Urinary bladder (tissue), 4 donors: ENCODE results near the gene NEU2. TPM values are rescaled to one million over a fixed set of nuclear protein-coding genes. Genes with fewer than 3 reads are reported as not detected.

Experiments
- DNase-seq: peaks from one replicate; pipeline ENCODE4 v3.0.0-alpha.2; 2015; ENCODE audit errors: extremely low spot score
- H3K27ac ChIP-seq: one replicate; pipeline ENCODE4 v1.5.1; 2013; ENCODE audit warnings: low read depth, mild to moderate bottlenecking, moderate library complexity
- H3K36me3 ChIP-seq: one replicate; pipeline ENCODE4 v1.6.1; 2013; ENCODE audit warnings: mild to moderate bottlenecking, moderate library complexity; ENCODE audit not compliant: insufficient read depth
- H3K4me1 ChIP-seq: one replicate; pipeline ENCODE4 v1.6.1; 2013; ENCODE audit warnings: mild to moderate bottlenecking, moderate library complexity; ENCODE audit not compliant: insufficient read depth
- H3K4me3 ChIP-seq: one replicate; pipeline ENCODE4 v1.5.1; 2013; ENCODE audit warnings: low read depth, low read length
- WGBS: extraction: QIAGEN DNeasy Blood & Tissue Kit; methylation state at CpG from one replicate; pipeline ENCODE4 v1.1.7; 2013; 5-methylcytosine and 5-hydroxymethylcytosine counted together
- polyA plus RNA-seq: library from polyadenylated mRNA; stranded (reverse); fragments of 200-250 nt; gene quantifications from one replicate; pipeline ENCODE4 v1.2.3, GENCODE V29; 2013
- total RNA-seq: library from RNA; depleted of rRNA; stranded (reverse); fragments of >200 nt; gene quantifications from one replicate; pipeline ENCODE4 v1.2.3, GENCODE V29; 2014
- donor health status: healthy with polysubstance abuse.
- donor health status: healthy.

Gene NEU2
- total and polyA plus RNA-seq, 2 donors, result not detected

- no peak for DNase-seq
- H3K27ac ChIP-seq, result no peak overlapping the region
- no peaks in the 10 kb centered on the region for H3K4me1 ChIP-seq
- no peaks in the 10 kb centered on the region for H3K36me3 ChIP-seq
- WGBS, result 70% methylated on average over 6 of the region's 6 CpGs
- H3K4me3 ChIP-seq, result no peak overlapping the region
These were observed 42.9 kb downstream of the NEU2 start for GRCh38 chr2:233075141-233075965.

GRCh38 chr2:233075966-233076339, 43.5 kb downstream of the NEU2 start:
- Histone ChIP-seq H3K36me3 (no peaks in the 10 kb centered on the region), H3K4me1 (no peaks in the 10 kb centered on the region), H3K4me3 (no peak overlapping the region), H3K27ac (no peak overlapping the region)
- no peak for DNase-seq
- WGBS, result 32% methylated on average over 2 of the region's 2 CpGs

DNA sequence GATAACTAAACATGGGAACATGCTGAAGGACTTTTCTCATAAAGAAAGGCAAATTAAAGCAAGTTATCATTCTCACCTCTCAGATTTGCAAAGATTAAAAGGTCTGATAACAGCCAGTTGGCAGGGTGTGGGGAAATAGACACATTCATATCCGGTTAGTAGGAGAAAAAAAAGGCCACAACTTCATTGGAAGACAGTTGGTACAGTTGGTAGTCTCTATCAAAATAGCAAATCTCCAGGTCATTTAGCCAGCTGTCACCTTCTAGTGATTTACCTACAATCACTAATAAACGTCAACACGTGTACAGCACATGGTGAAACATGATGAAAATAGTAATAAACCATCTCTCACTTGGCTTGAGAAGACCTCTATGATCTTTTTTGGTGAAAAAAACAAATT, 44.3 kb downstream of the NEU2 start:
- no peak for DNase-seq
- 43% methylated on average over 3 of the region's 3 CpGs for WGBS

DNA sequence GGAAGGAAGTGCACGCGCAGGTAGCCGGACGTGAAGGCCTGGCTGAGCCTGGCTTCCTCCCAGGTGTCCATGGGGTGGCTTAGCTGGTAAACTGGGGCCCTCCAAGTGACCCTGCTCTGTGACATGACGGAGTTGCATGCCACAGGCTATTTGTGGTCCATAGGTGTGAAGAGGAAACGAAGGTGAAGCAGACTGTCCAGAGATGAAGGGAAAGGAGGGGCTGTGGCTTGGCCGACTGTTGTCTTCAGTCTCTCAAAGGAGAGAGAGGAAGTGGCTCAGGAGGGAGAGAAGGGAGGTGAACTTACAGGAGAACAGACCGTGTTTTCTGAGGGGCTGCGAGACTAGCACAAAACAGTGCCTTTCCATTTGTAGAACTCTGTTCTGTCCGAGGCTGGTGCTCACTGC, 47.0 kb downstream of the NEU2 start:
- H3K4me1 ChIP-seq, result no peaks in the 10 kb centered on the region
- H3K36me3 ChIP-seq, result no peaks in the 10 kb centered on the region
- no peak for DNase-seq
- 51% methylated on average over 10 of the region's 10 CpGs for WGBS
- H3K27ac ChIP-seq, result no peak overlapping the region
- no peak overlapping the region for H3K4me3 ChIP-seq

More for the DNA sequence above, 44.3 kb downstream of the NEU2 start:
- Histone ChIP-seq H3K4me3 (no peak overlapping the region), H3K4me1 (no peaks in the 10 kb centered on the region), H3K36me3 (no peaks in the 10 kb centered on the region), H3K27ac (no peak overlapping the region)

GRCh38 chr2:233079953-233080835, 47.7 kb downstream of the NEU2 start:
- H3K4me3 ChIP-seq, result no peak overlapping the region
- DNase-seq, result no peak
- H3K4me1 ChIP-seq, result no peaks in the 10 kb centered on the region
- H3K36me3 ChIP-seq, result no peaks in the 10 kb centered on the region
- WGBS, result 77% methylated on average over 20 of the region's 20 CpGs
- no peak overlapping the region for H3K27ac ChIP-seq

GRCh38 chr2:233080836-233081229, 48.4 kb downstream of the NEU2 start:
- 87% methylated on average over 11 of the region's 11 CpGs for WGBS
- Histone ChIP-seq H3K27ac (no peak overlapping the region), H3K4me1 (no peaks in the 10 kb centered on the region), H3K36me3 (no peaks in the 10 kb centered on the region), H3K4me3 (no peak overlapping the region)
- no peak for DNase-seq

- WGBS, result 76% methylated on average over 9 of the region's 9 CpGs
- Histone ChIP-seq H3K4me1 (no peaks in the 10 kb centered on the region), H3K36me3 (no peaks in the 10 kb centered on the region), H3K27ac (no peak overlapping the region), H3K4me3 (no peak overlapping the region)
- no peak for DNase-seq
These were observed 48.8 kb downstream of the NEU2 start for GRCh38 chr2:233081232-233081730.

GRCh38 chr2:233081731-233082221, 49.3 kb downstream of the NEU2 start:
- Histone ChIP-seq H3K36me3 (no peaks in the 10 kb centered on the region), H3K4me3 (no peak overlapping the region), H3K27ac (no peak overlapping the region), H3K4me1 (no peaks in the 10 kb centered on the region)
- no peak for DNase-seq
- 91% methylated on average over 13 of the region's 13 CpGs for WGBS

DNA sequence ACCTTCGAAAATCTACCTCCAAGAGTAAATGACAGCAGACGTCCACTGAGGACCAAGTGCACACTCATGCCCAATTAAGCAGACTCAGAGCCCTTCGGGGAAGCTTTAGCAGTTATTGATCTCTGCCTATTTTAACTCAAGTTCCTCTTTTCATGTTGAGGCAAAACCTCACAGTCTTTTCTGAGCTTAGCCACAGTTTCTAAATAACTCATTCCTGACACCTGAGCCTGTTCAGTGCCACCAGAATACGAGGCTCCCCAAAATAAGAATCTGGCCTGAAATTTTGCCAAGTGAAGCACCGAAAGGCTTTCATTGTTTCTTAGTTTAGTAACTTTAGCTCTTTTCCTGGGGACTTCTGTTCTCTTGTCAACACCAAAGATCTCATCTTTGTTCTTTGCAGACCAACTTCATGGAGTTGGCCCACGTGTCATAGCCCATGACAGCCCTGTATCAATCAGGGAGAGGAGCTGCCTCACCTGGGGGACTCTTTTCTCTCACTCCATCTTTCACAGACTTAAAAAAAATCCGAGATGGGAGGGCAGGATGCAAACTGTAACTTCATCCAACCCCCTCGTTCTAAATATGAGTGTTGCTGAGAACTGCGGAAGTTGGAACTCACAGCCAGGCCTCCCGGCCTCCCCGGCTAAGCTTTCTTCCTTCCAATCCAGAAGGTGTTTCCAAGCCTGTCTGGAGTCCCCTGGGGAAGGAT, 49.9 kb downstream of the NEU2 start:
- H3K27ac ChIP-seq, result peak overlapping the region; percentile 48
- no peaks in the 10 kb centered on the region for H3K36me3 ChIP-seq
- no peak for DNase-seq
- no peak overlapping the region for H3K4me3 ChIP-seq
- no peaks in the 10 kb centered on the region for H3K4me1 ChIP-seq
- 69% methylated on average over 11 of the region's 11 CpGs for WGBS

- no peaks in the 10 kb centered on the region for H3K4me1 ChIP-seq
- no peak overlapping the region for H3K4me3 ChIP-seq
- H3K36me3 ChIP-seq, result no peaks in the 10 kb centered on the region
- H3K27ac ChIP-seq, result peak overlapping the region; percentile 61
- 60% methylated on average over 9 of the region's 9 CpGs for WGBS
- no peak for DNase-seq
These were observed 50.7 kb downstream of the NEU2 start for GRCh38 chr2:233082931-233083755.

GRCh38 chr2:233083782-233084181, 51.3 kb downstream of the NEU2 start:
- Histone ChIP-seq H3K36me3 (no peaks in the 10 kb centered on the region), H3K4me1 (no peaks in the 10 kb centered on the region), H3K4me3 (no peak overlapping the region), H3K27ac (peak overlapping the region; percentile 61)
- WGBS, result 83% methylated on average over 8 of the region's 8 CpGs
- DNase-seq, result no peak

- no peak overlapping the region for H3K4me3 ChIP-seq
- no peak overlapping the region for H3K27ac ChIP-seq
- no peak for DNase-seq
- H3K4me1 ChIP-seq, result no peaks in the 10 kb centered on the region
- no peaks in the 10 kb centered on the region for H3K36me3 ChIP-seq
- 69% methylated on average over 13 of the region's 13 CpGs for WGBS
These were observed 52.0 kb downstream of the NEU2 start for GRCh38 chr2:233084488-233084887.
